ENCODE measurements around the gene PNMA8C. TPM values are rescaled to one million over a fixed set of nuclear protein-coding genes. Genes with fewer than 3 reads are reported as not detected.

PNMA8C gene
- total RNA-seq, 1 experiment from 2014 or later, result not detected

Other genes starting within 250 kb of the PNMA8C start
- 0.77 TPM in 1 of 2 replicates, not detected in the other for gene IGFL1, start 199.2 kb downstream of the PNMA8C start, total RNA-seq (2014; rRNA removed)
- gene HIF3A, start 131.9 kb downstream of the PNMA8C start, total RNA-seq (2014; rRNA removed), result not detected in 2 replicates
- 79.9 and 93.4 TPM in 2 replicates for gene PPP5C, start 81.8 kb downstream of the PNMA8C start, total RNA-seq (2014; rRNA removed)
- not detected in 2 replicates for gene CCDC8, start 15.4 kb downstream of the PNMA8C start, total RNA-seq (2014; rRNA removed)
- gene PNMA8A, start 42.6 kb upstream of the PNMA8C start, total RNA-seq (2014; rRNA removed), result not detected in 2 replicates
- not detected in 2 replicates for gene PNMA8B, start 66.9 kb upstream of the PNMA8C start, total RNA-seq (2014; rRNA removed)
- 160 and 217 TPM in 2 replicates for gene CALM3, start 172.4 kb upstream of the PNMA8C start, total RNA-seq (2014; rRNA removed)
- not detected in 2 replicates for gene PTGIR, start 196.2 kb upstream of the PNMA8C start, total RNA-seq (2014; rRNA removed)
- not detected in 2 replicates for gene GNG8, start 207.3 kb upstream of the PNMA8C start, total RNA-seq (2014; rRNA removed)
- gene DACT3, start 232.2 kb upstream of the PNMA8C start, total RNA-seq (2014; rRNA removed), result 1.9 and 3.1 TPM in 2 replicates

All from PC-3 (cell line).